Ectodermal cell (in vitro differentiated cells): ENCODE data around the gene PALM3.
A peak's percentile ranks its signal among the peaks of the same experiment; 100 is the strongest.

Experiments used
- H3K27ac ChIP-seq: 2 replicates; pipeline ENCODE4 v1.7.0; 2013; ENCODE audit warnings: mild to moderate bottlenecking, low read depth, low read length; ENCODE audit not compliant: insufficient read depth, poor library complexity, severe bottlenecking
- H3K27me3 ChIP-seq: 2 replicates; pipeline ENCODE4 v1.7.0; 2013; ENCODE audit warnings: mild to moderate bottlenecking, low read length; ENCODE audit not compliant: insufficient read depth, control insufficient read depth, poor library complexity, severe bottlenecking
- H3K36me3 ChIP-seq: one replicate; pipeline ENCODE4 v1.7.0; 2013; ENCODE audit warnings: low read length; ENCODE audit not compliant: control insufficient read depth, insufficient read depth
- H3K4me1 ChIP-seq: one replicate; pipeline ENCODE4 v1.7.0; 2013; ENCODE audit warnings: low read length; ENCODE audit not compliant: control insufficient read depth, insufficient read depth
- H3K4me3 ChIP-seq: 2 replicates; pipeline ENCODE4 v1.7.0; 2013; ENCODE audit warnings: low read depth, low read length, control low read depth; ENCODE audit not compliant: insufficient read depth
- H3K9me3 ChIP-seq: 2 replicates; pipeline ENCODE4 v1.7.0; 2013; ENCODE audit warnings: mild to moderate bottlenecking, low read length, moderate library complexity; ENCODE audit not compliant: control insufficient read depth
- WGBS, 2 experiments: methylation state at CpG; one replicate each; pipeline ENCODE4 v1.1.7; 2013; ENCODE audit warnings: missing lambda C conversion rate in 2 of 2; 5-methylcytosine and 5-hydroxymethylcytosine counted together

The PALM3 gene

GRCh38 chr19:14089662-14090508 lies 28.0 kb upstream of the PALM3 start:
- Histone ChIP-seq H3K4me1 (peaks cover 10% of the 10 kb centered on the region), H3K27ac (peak overlapping the region; percentile 69), H3K4me3 (peak overlapping the region; percentile 53), H3K27me3 (peaks cover 19% of the 10 kb centered on the region), H3K9me3 (peaks cover 3% of the 10 kb centered on the region), H3K36me3 (peaks cover 14% of the 10 kb centered on the region)
- WGBS, 2 experiments = 0 to 1% methylated on average over 138 to 141 of the region's 142 CpGs

GRCh38 chr19:14089412-14089661 lies 27.5 kb upstream of the PALM3 start:
- WGBS, 2 experiments = 13 to 14% methylated on average over 16 of the region's 16 CpGs
- Histone ChIP-seq H3K36me3 (peaks cover 14% of the 10 kb centered on the region), H3K27me3 (peaks cover 19% of the 10 kb centered on the region), H3K4me3 (peak overlapping the region; percentile 36), H3K27ac (no peak overlapping the region), H3K4me1 (peaks cover 10% of the 10 kb centered on the region), H3K9me3 (peaks cover 3% of the 10 kb centered on the region)

GRCh38 chr19:14088634-14089411 lies 26.9 kb upstream of the PALM3 start:
- WGBS, 2 experiments = 90 to 91% methylated on average over 30 of the region's 30 CpGs
- peak overlapping the region; percentile 36 for H3K4me3 ChIP-seq
- H3K36me3 ChIP-seq = peaks cover 14% of the 10 kb centered on the region

GRCh38 chr19:14086098-14086497 lies 24.2 kb upstream of the PALM3 start:
- Histone ChIP-seq H3K36me3 (peaks cover 14% of the 10 kb centered on the region), H3K4me1 (no peaks in the 10 kb centered on the region), H3K27me3 (peaks cover 19% of the 10 kb centered on the region), H3K4me3 (no peak overlapping the region), H3K9me3 (no peaks in the 10 kb centered on the region), H3K27ac (no peak overlapping the region)
- 80 to 94% methylated on average over 5 of the region's 5 CpGs for WGBS, 2 experiments

More at GRCh38 chr19:14088634-14089411, 26.9 kb upstream of the PALM3 start:
- H3K27ac ChIP-seq = no peak overlapping the region
- peaks cover 19% of the 10 kb centered on the region for H3K27me3 ChIP-seq
- peaks cover 3% of the 10 kb centered on the region for H3K9me3 ChIP-seq
- peaks cover 10% of the 10 kb centered on the region for H3K4me1 ChIP-seq

- peaks cover 14% of the 10 kb centered on the region for H3K36me3 ChIP-seq
- no peak within 1 kb of the TSS for H3K4me3 ChIP-seq
- no peaks in the 10 kb centered on the region for H3K4me1 ChIP-seq
- H3K27ac ChIP-seq = no peak within 1 kb of the TSS
- H3K27me3 ChIP-seq = peaks cover 19% of the 10 kb centered on the region
- H3K9me3 ChIP-seq = no peaks in the 10 kb centered on the region
- WGBS, 2 experiments = 68 to 70% methylated on average over 54 of the region's 54 CpGs
These were observed 23.6 kb upstream of the PALM3 start, which contains the start of gene C19orf67 for GRCh38 chr19:14085309-14085995. C19orf67 (minus strand) TSS chr19:14085783; CDS start chr19:14085627, 156 bp downstream.

- Histone ChIP-seq H3K4me1 (no peaks in the 10 kb centered on the region), H3K4me3 (no peak overlapping the region), H3K9me3 (no peaks in the 10 kb centered on the region), H3K27me3 (peaks cover 12% of the 10 kb centered on the region), H3K36me3 (peaks cover 3% of the 10 kb centered on the region), H3K27ac (no peak overlapping the region)
- WGBS, 2 experiments = 53 to 61% methylated on average over 1 of the region's 1 CpG
These were observed 20.7 kb upstream of the PALM3 start for GRCh38 chr19:14082675-14082960.

GRCh38 chr19:14081797-14082674 lies 20.2 kb upstream of the PALM3 start:
- 44 to 45% methylated on average over 24 of the region's 24 CpGs for whole genome bisulfite sequencing, 2 experiments
- Histone ChIP-seq H3K4me3 (peak overlapping the region; percentile 67), H3K36me3 (no peaks in the 10 kb centered on the region), H3K27me3 (peaks cover 15% of the 10 kb centered on the region), H3K9me3 (no peaks in the 10 kb centered on the region), H3K27ac (peak overlapping the region; percentile 6), H3K4me1 (no peaks in the 10 kb centered on the region)

GRCh38 chr19:14080887-14081796 lies 19.3 kb upstream of the PALM3 start:
- Histone ChIP-seq H3K27me3 (peaks cover 16% of the 10 kb centered on the region), H3K27ac (peak overlapping the region; percentile 21), H3K4me3 (peak overlapping the region; percentile 67), H3K9me3 (no peaks in the 10 kb centered on the region), H3K4me1 (no peaks in the 10 kb centered on the region), H3K36me3 (no peaks in the 10 kb centered on the region)
- WGBS, 2 experiments = 3% methylated on average over 50 of the region's 50 CpGs

- H3K4me3 ChIP-seq = no peak overlapping the region
These were observed 16.5 kb upstream of the PALM3 start for GRCh38 chr19:14078411-14078810.

More at GRCh38 chr19:14078411-14078810, 16.5 kb upstream of the PALM3 start:
- Histone ChIP-seq H3K9me3 (no peaks in the 10 kb centered on the region), H3K4me1 (no peaks in the 10 kb centered on the region), H3K36me3 (no peaks in the 10 kb centered on the region), H3K27ac (no peak overlapping the region), H3K27me3 (peaks cover 34% of the 10 kb centered on the region)
- WGBS, 2 experiments = 80 to 85% methylated on average over 2 of the region's 2 CpGs
